Measurements from ENCODE around the gene HSD17B14. TPM values are rescaled to one million over a fixed set of nuclear protein-coding genes. Genes with fewer than 3 reads are reported as not detected.

HSD17B14 gene
- total and polyA plus RNA-seq, 12 donors, result 1.1 to 5.3 (median 2.8) TPM

DNA sequence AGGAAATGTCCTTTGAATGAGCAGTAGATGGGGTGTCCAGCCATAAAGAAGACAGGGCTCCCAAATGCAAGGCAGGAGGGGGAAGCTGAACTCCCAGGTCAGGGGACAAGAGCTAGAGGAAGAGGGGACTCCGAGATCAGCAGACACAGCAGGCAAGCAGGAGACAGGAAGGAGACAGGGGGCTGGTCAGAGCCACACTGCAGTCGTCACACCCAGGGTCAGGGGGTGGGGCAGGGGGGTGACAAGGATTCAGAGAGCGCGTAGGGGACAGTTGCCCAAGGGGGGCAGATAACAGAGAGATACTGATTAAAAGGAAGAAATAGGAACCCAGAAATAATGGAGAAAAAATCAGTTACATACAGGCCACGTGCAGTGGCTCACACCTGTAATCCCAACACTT is 3.2 kb downstream of the HSD17B14 start:
- intact Hi-C loops (cut with DNase I), result loop anchor here in 3 of 10 donors (10.0 kb wide), 2 partner anchors 158 to 188 kb away; partner anchors contain the start of genes CA11 (in 2 of the 3) and NTN5 (in 1 of the 3)
- Histone ChIP-seq H3K4me1 (peaks cover 0 to 21% (median 10%) of the 10 kb centered on the region in 9 donors), H3K36me3 (peaks cover 0 to 43% (median 0%) of the 10 kb centered on the region in 9 donors), H3K9me3 (no peaks in the 10 kb centered on the region), H3K27ac (no peak overlapping the region), H3K27me3 (peaks cover 0 to 4% (median 0%) of the 10 kb centered on the region in 7 donors), H3K4me3 (no peak overlapping the region)
- ATAC-seq (no peak), DNase-seq (no peak)
- 67 to 73% methylated on average over 5 of the region's 5 CpGs for WGBS, 2 donors
- no peak for TF ChIP-seq CTCF (IDR thresholded peaks at IDR 0.05)

- H3K27ac ChIP-seq, result no peak overlapping the region
- no peak for ATAC-seq
- H3K4me3 ChIP-seq, result no peak overlapping the region
- H3K4me1 ChIP-seq, result peaks cover 0 to 6% (median 5%) of the 10 kb centered on the region in 9 donors
- no peak for TF ChIP-seq CTCF (IDR thresholded peaks at IDR 0.05)
- peaks cover 0 to 45% (median 0%) of the 10 kb centered on the region in 9 donors for H3K36me3 ChIP-seq
- DNase-seq, result no peak
- intact Hi-C loops (cut with DNase I), result loop anchor here in 3 of 10 donors (10.0 kb wide), 2 partner anchors 156 to 186 kb away; partner anchors contain the start of genes CA11 (in 2 of the 3) and NTN5 (in 1 of the 3)
- H3K27me3 ChIP-seq, result no peaks in the 10 kb centered on the region
- WGBS, 2 donors, result 96 to 100% methylated on average over 4 of the region's 4 CpGs
- no peaks in the 10 kb centered on the region for H3K9me3 ChIP-seq
These were observed 5.3 kb downstream of the HSD17B14 start for GRCh38 chr19:48830965-48831364.

- Histone ChIP-seq H3K36me3 (peaks cover 0 to 45% (median 0%) of the 10 kb centered on the region in 9 donors), H3K4me1 (no peaks in the 10 kb centered on the region), H3K9me3 (no peaks in the 10 kb centered on the region), H3K27ac (no peak overlapping the region), H3K27me3 (no peaks in the 10 kb centered on the region), H3K4me3 (no peak overlapping the region)
- WGBS, 2 donors, result 66 to 71% methylated on average over 9 of the region's 9 CpGs
- ATAC-seq (no peak), DNase-seq (no peak)
- intact Hi-C loops (cut with DNase I), result loop anchor here in 3 of 10 donors (10.0 kb wide), 2 partner anchors 155 to 185 kb away; partner anchors contain the start of genes CA11 (in 2 of the 3) and NTN5 (in 1 of the 3)
- TF ChIP-seq CTCF (IDR thresholded peaks at IDR 0.05), result no peak
These were observed 6.2 kb downstream of the HSD17B14 start for GRCh38 chr19:48830088-48830487.

GRCh38 chr19:48826606-48827020 is 9.7 kb downstream of the HSD17B14 start:
- Histone ChIP-seq H3K36me3 (peaks cover 0 to 20% (median 0%) of the 10 kb centered on the region in 9 donors), H3K9me3 (no peaks in the 10 kb centered on the region), H3K27ac (no peak overlapping the region), H3K4me3 (no peak overlapping the region), H3K27me3 (no peaks in the 10 kb centered on the region), H3K4me1 (no peaks in the 10 kb centered on the region)
- peak in 1 of 8 donors; percentile 33 for ATAC-seq
- no peak for DNase-seq
- 82 to 84% methylated on average over 8 of the region's 8 CpGs for WGBS, 2 donors
- no peak for TF ChIP-seq CTCF (IDR thresholded peaks at IDR 0.05)
- intact Hi-C loops (cut with DNase I), result no loop called here

Data from heart right ventricle (tissue), 16 donors.